Erythroblast (primary cell): ENCODE results near the gene AIG1.

Experiments
- GATA1 ChIP-seq: IDR thresholded peaks from 2 replicates; pipeline ENCODE4 v1.6.1; 2011; ENCODE audit warnings: low read depth, mild to moderate bottlenecking, control low read depth, low read length, moderate library complexity
- POLR2A ChIP-seq: IDR thresholded peaks from 2 replicates; pipeline ENCODE4 v1.6.1; 2011; ENCODE audit warnings: mild to moderate bottlenecking, low read length

- TF ChIP-seq POLR2A (no peak), GATA1 (no peak)
Observed at GRCh38 chr6:143298071-143298470, 237.4 kb downstream of the AIG1 start.
